ENCODE measurements around the gene DRC1. TPM values are rescaled to one million over a fixed set of nuclear protein-coding genes. Genes with fewer than 3 reads are reported as not detected.

Gene DRC1
- total RNA-seq, 2 donors from 2014 or later: not detected

GRCh38 chr2:26384597-26384996, 17.1 kb upstream of the DRC1 start:
- Histone ChIP-seq H3K36me3 (no peaks in the 10 kb centered on the region), H3K27ac (no peak overlapping the region), H3K4me3 (no peak overlapping the region), H3K9me3 (no peaks in the 10 kb centered on the region), H3K4me1 (no peaks in the 10 kb centered on the region), H3K9ac (ENCODE audit: low read depth in 2 of 2, low read length in 2 of 2) (no peak overlapping the region), H3K27me3 (no peaks in the 10 kb centered on the region)
- DNase-seq: no peak
- intact Hi-C loops (cut with DNase I): no loop called here
- no peak for TF ChIP-seq CTCF (IDR thresholded peaks at IDR 0.05)

GRCh38 chr2:26387189-26387588, 14.5 kb upstream of the DRC1 start:
- no peak for TF ChIP-seq CTCF (IDR thresholded peaks at IDR 0.05)
- intact Hi-C loops (cut with DNase I): no loop called here
- H3K36me3 ChIP-seq: no peaks in the 10 kb centered on the region
- H3K4me3 ChIP-seq: no peak overlapping the region
- H3K9me3 ChIP-seq: no peaks in the 10 kb centered on the region
- no peaks in the 10 kb centered on the region for H3K4me1 ChIP-seq
- no peaks in the 10 kb centered on the region for H3K27me3 ChIP-seq
- no peak for DNase-seq
- no peak overlapping the region for H3K9ac ChIP-seq (ENCODE audit: low read depth in 2 of 2, low read length in 2 of 2)
- no peak overlapping the region for H3K27ac ChIP-seq

GRCh38 chr2:26394694-26395093, 7.0 kb upstream of the DRC1 start:
- Histone ChIP-seq H3K9me3 (no peaks in the 10 kb centered on the region), H3K4me3 (no peak overlapping the region), H3K4me1 (no peaks in the 10 kb centered on the region), H3K27me3 (no peaks in the 10 kb centered on the region), H3K27ac (no peak overlapping the region), H3K9ac (ENCODE audit: low read depth in 2 of 2, low read length in 2 of 2) (no peak overlapping the region), H3K36me3 (no peaks in the 10 kb centered on the region)
- TF ChIP-seq CTCF (IDR thresholded peaks at IDR 0.05): no peak
- DNase-seq: no peak
- intact Hi-C loops (cut with DNase I): no loop called here

- Histone ChIP-seq H3K4me1 (no peaks in the 10 kb centered on the region), H3K27ac (no peak overlapping the region), H3K27me3 (no peaks in the 10 kb centered on the region), H3K4me3 (no peak overlapping the region), H3K9me3 (no peaks in the 10 kb centered on the region), H3K36me3 (no peaks in the 10 kb centered on the region), H3K9ac (ENCODE audit: low read depth in 2 of 2, low read length in 2 of 2) (no peak overlapping the region)
- intact Hi-C loops (cut with DNase I): no loop called here
- no peak for TF ChIP-seq CTCF (IDR thresholded peaks at IDR 0.05)
- no peak for DNase-seq
These were observed 6.3 kb upstream of the DRC1 start for GRCh38 chr2:26395394-26395793.

GRCh38 chr2:26396734-26397298, 4.9 kb upstream of the DRC1 start:
- Histone ChIP-seq H3K27ac (no peak overlapping the region), H3K9me3 (no peaks in the 10 kb centered on the region), H3K36me3 (no peaks in the 10 kb centered on the region), H3K4me3 (no peak overlapping the region), H3K27me3 (no peaks in the 10 kb centered on the region), H3K4me1 (no peaks in the 10 kb centered on the region), H3K9ac (ENCODE audit: low read depth in 2 of 2, low read length in 2 of 2) (no peak overlapping the region)
- DNase-seq: no peak
- intact Hi-C loops (cut with DNase I): no loop called here
- TF ChIP-seq CTCF (IDR thresholded peaks at IDR 0.05): no peak

All from colonic mucosa (tissue), 4 donors.